Activated CD4-positive, alpha-beta memory T cell treated with anti-CD3 and anti-CD28 coated beads, Interleukin-2, amount 10 ng/mL, durations not matched to agents 7 days and 5 days (primary cell): Measurements from ENCODE around the gene PRPF38A. TPM values are rescaled to one million over a fixed set of nuclear protein-coding genes. Genes with fewer than 3 reads are reported as not detected.

Experiments used
- CTCF ChIA-PET: fragments of 350-600 bp; sonication (Branson Sonifier 250); formaldehyde crosslinking; loops from one replicate; lab custom pipeline; 2021; ENCODE audit warnings: antibody characterized with exemption, inconsistent platforms; lab: Charles Lee
- POLR2A ChIA-PET: fragments of 350-600 bp; sonication (Branson Sonifier 250); formaldehyde crosslinking; loops from one replicate; lab custom pipeline; 2021; ENCODE audit warnings: antibody characterized with exemption; lab: Charles Lee
- DNase-seq: peaks from one replicate; pipeline ENCODE4 v3.0.0-alpha.2; 2020
- H3K27ac Mint-ChIP-seq: one replicate; pipeline ENCODE4 v1.8.0; 2021; ENCODE audit warnings: mild to moderate bottlenecking, mixed read lengths
- H3K27me3 Mint-ChIP-seq: one replicate; pipeline ENCODE4 v1.8.0; 2021; ENCODE audit warnings: mixed read lengths
- H3K36me3 Mint-ChIP-seq: one replicate; pipeline ENCODE4 v1.8.0; 2021; ENCODE audit warnings: low read depth, mixed read lengths
- H3K4me1 Mint-ChIP-seq: one replicate; pipeline ENCODE4 v1.8.0; 2021; ENCODE audit warnings: mixed read lengths
- H3K4me3 Mint-ChIP-seq: one replicate; pipeline ENCODE4 v1.8.0; 2021; ENCODE audit warnings: mild to moderate bottlenecking, mixed read lengths
- H3K9me3 Mint-ChIP-seq: one replicate; pipeline ENCODE4 v1.8.0; 2021; ENCODE audit warnings: mixed read lengths
- total RNA-seq, 2 experiments: library from RNA; stranded (reverse); gene quantifications; one replicate each; pipeline ENCODE4 v1.2.3, GENCODE V29; 2021

PRPF38A gene
- total RNA-seq, 2 experiments from 2014 or later = 84.1 to 86.5 TPM

DNA sequence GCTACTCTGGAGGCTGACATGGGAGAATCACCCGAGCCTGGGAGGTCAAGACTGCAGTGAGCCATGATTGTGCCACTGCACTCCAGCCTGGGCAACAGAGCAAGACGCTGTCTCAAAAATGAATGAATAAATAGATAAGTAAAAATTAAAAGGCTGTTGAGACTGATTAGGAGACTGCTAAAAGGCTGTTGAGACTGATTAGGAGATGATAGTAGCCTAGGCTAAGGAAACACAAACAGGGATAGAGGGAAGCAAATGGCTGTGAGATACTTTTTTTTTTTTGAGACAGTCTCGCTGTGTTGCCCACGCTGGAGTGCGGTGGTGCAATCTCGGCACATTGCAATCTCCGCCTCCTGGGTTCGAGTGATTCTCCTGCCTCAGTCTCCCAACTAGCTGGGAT lies 28.4 kb downstream of the PRPF38A start:
- Mint-ChIP-seq H3K27ac (no peak overlapping the region), H3K4me3 (no peak overlapping the region), H3K27me3 (no peaks in the 10 kb centered on the region), H3K9me3 (no peaks in the 10 kb centered on the region), H3K36me3 (peaks cover 44% of the 10 kb centered on the region), H3K4me1 (peaks cover 1% of the 10 kb centered on the region)
- CTCF ChIA-PET = no interaction called here
- POLR2A ChIA-PET = no interaction called here
- DNase-seq = no peak

DNA sequence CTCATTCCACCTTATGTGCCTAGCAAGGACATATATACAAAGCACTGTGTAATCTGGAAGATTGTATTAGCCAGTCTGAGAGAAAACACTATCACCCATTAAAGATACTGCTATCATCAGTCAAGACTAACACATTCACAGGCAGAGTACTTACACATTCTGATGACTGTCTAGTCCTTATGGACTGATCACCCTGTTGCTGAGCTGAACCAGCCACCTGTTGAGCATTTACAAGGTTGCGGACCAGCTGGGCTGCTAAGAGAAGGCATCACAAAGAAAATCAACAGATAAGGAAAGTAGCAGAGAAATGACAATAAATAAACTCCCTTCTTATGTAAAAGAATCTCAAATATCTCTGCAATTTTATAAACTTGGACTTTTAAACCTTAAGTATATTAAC lies 30.8 kb downstream of the PRPF38A start:
- no peaks in the 10 kb centered on the region for H3K27me3 Mint-ChIP-seq
- ChIA-PET CTCF (no interaction called here), POLR2A (interaction anchor here (2.6 kb wide), 1 partner anchor 11 kb away, joined by 12 read pairs; no protein-coding TSS in a partner anchor)
- peaks cover 46% of the 10 kb centered on the region for H3K36me3 Mint-ChIP-seq
- no peak overlapping the region for H3K4me3 Mint-ChIP-seq
- H3K27ac Mint-ChIP-seq = no peak overlapping the region
- DNase-seq = no peak
- no peaks in the 10 kb centered on the region for H3K9me3 Mint-ChIP-seq
- H3K4me1 Mint-ChIP-seq = peaks cover 1% of the 10 kb centered on the region

DNA sequence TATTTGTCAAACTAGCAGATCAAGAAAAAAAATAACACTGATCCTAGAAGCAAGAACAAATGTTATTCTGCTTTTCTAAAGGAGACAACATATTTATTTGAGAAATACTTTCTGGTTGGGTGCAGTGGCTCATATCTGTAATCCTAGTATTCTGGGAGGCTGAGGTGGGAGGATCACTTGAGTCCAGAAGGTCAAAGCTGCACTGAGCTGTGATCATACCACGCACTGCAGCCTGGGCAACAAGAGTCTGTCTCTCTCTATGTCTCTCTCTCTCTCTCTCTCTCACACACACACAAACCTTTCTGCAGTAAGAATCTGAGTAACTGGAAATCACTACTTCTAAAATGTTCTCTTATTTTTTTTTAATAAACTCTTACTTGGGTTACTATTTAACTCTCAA lies 31.2 kb downstream of the PRPF38A start:
- ChIA-PET CTCF (no interaction called here), POLR2A (interaction anchor here (2.6 kb wide), 1 partner anchor 12 kb away, joined by 12 read pairs; no protein-coding TSS in a partner anchor)
- no peak for DNase-seq
- no peak overlapping the region for H3K4me3 Mint-ChIP-seq
- peaks cover 1% of the 10 kb centered on the region for H3K4me1 Mint-ChIP-seq
- H3K27me3 Mint-ChIP-seq = no peaks in the 10 kb centered on the region
- peaks cover 44% of the 10 kb centered on the region for H3K36me3 Mint-ChIP-seq
- no peak overlapping the region for H3K27ac Mint-ChIP-seq
- H3K9me3 Mint-ChIP-seq = no peaks in the 10 kb centered on the region

DNA sequence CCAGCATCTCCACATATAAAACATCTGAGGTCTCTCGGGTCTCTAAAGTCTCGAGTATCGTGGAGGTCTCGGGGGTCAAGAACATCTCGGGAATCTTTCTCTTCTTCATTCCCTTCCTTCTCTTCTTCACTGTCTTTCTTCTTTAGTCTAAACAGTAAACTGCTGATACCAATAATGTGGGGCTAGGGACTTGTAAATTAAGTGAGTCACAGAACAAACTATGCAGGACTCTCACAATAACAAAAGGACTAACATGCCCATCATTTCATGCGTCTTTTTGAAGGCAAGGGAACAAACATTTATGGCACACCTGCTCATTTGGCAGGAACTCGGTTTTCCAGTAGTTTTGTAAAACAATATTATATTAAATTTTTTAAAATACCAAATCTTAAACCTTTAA lies 32.4 kb downstream of the PRPF38A start:
- DNase-seq = no peak
- peaks cover 40% of the 10 kb centered on the region for H3K36me3 Mint-ChIP-seq
- H3K4me3 Mint-ChIP-seq = no peak overlapping the region
- no peak overlapping the region for H3K27ac Mint-ChIP-seq
- H3K27me3 Mint-ChIP-seq = no peaks in the 10 kb centered on the region
- peaks cover 1% of the 10 kb centered on the region for H3K4me1 Mint-ChIP-seq
- CTCF ChIA-PET = no interaction called here
- POLR2A ChIA-PET = interaction anchor here (2.6 kb wide), 1 partner anchor 13 kb away, joined by 12 read pairs; no protein-coding TSS in a partner anchor
- H3K9me3 Mint-ChIP-seq = no peaks in the 10 kb centered on the region

DNA sequence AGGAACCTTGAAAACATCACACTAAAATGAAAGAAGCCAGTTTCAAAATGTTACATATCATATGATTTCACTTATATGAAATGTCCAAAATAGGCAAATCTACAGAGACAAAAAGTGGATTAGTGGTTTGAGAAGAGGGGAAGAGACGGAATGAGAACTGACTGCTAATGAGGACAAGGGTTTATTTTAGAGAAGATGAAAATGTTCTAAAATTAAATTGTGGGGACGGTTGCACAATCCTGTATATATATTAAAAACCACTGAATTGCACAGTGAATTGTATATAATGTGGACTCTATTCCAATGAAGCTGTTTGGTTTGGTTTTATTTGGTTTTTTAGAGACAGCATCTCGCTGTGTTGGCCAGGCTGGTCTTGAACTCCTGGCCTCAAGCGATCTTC lies 35.6 kb downstream of the PRPF38A start:
- Mint-ChIP-seq H3K4me3 (no peak overlapping the region), H3K27me3 (no peaks in the 10 kb centered on the region), H3K36me3 (peaks cover 37% of the 10 kb centered on the region), H3K27ac (no peak overlapping the region), H3K4me1 (no peaks in the 10 kb centered on the region), H3K9me3 (no peaks in the 10 kb centered on the region)
- DNase-seq = no peak
- ChIA-PET POLR2A (no interaction called here), CTCF (no interaction called here)

DNA sequence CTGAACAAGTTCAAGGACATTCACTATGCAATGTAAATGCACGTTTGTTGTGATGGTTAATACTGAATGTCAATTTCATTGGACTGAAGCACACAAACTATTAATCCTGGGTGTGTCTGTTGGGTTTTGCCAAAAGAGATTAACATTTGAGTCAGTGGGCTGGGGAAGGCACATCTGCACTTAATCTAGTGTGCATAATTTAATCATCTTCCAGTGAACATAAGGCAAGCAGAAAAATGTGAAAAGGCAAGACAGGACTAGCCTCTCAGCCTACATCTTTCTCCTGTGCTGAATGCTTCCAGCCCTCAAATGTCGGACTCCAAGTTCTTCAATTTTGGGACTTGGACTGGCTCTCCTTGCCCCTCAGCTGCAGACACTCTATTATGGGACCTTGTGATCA lies 40.1 kb downstream of the PRPF38A start:
- POLR2A ChIA-PET = interaction anchor here (1.2 kb wide), 1 partner anchor 40 kb away, joined by 5 read pairs; the partner anchor contains the start of genes ORC1 and PRPF38A
- Mint-ChIP-seq H3K9me3 (no peaks in the 10 kb centered on the region), H3K4me3 (no peak overlapping the region), H3K4me1 (no peaks in the 10 kb centered on the region), H3K27me3 (no peaks in the 10 kb centered on the region), H3K27ac (no peak overlapping the region), H3K36me3 (peaks cover 25% of the 10 kb centered on the region)
- CTCF ChIA-PET = no interaction called here
- no peak for DNase-seq

DNA sequence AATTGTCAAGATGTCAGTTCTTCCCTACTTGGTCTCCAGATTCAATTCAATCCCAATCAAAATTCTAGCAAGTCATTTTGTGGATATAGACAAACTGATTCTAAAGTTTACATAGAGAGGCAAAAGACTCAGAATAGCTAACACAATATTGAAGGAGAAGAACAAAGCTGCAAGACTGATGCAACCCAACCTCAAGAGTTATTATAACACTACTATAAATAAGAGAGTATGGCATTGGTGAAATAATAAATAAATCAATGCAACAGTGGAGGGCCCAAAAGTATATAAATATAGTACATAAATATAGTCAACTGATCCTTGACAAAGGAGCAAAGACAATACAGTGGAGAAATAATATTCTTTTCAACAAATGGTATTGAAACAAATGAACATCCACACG lies 49.7 kb downstream of the PRPF38A start:
- Mint-ChIP-seq H3K27ac (no peak overlapping the region), H3K4me1 (peaks cover 4% of the 10 kb centered on the region), H3K9me3 (no peaks in the 10 kb centered on the region), H3K4me3 (no peak overlapping the region), H3K27me3 (no peaks in the 10 kb centered on the region), H3K36me3 (peaks cover 33% of the 10 kb centered on the region)
- ChIA-PET CTCF (no interaction called here), POLR2A (no interaction called here)
- DNase-seq = no peak

DNA sequence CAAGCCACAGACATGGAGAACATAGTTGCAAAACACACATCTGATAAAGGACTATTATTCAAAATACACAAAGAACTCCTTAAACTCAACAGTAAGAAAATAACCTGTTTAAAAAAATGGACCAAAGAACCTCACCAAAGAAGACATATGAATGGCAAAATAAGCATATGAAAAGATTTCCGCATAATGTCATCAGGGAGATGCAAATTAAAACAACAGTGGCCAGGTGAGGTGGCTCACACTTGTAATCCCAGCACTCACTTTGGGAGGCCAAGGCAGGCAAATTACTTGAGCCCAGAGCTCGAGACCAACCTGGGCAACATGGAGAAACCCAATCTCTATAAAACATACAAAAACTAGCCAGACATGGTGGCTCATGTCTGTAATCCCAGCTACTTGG lies 50.4 kb downstream of the PRPF38A start:
- Mint-ChIP-seq H3K27me3 (no peaks in the 10 kb centered on the region), H3K9me3 (no peaks in the 10 kb centered on the region)
- POLR2A ChIA-PET = no interaction called here

DNA sequence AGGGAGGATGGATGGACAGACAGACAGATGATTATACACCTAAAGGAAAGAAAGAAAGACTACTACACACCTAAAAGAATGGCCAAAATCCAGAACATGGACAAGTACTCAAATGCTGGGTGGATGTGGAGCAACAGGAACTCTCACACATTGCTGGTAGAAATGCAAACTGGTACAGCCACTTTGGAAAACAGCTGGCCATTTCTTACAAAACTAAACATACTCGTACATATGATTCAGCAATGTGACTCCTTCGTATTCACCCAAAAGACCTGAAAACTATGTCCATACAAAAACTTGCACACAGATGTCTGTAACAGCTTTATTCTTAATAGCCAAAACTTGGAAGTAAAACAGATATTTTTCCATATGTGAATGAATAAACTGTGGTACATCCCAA lies 51.3 kb downstream of the PRPF38A start:
- Mint-ChIP-seq H3K27me3 (no peaks in the 10 kb centered on the region), H3K36me3 (peaks cover 36% of the 10 kb centered on the region), H3K4me3 (no peak overlapping the region), H3K4me1 (peaks cover 4% of the 10 kb centered on the region), H3K9me3 (no peaks in the 10 kb centered on the region), H3K27ac (no peak overlapping the region)
- CTCF ChIA-PET = no interaction called here
- DNase-seq = no peak
- POLR2A ChIA-PET = no interaction called here

More for the DNA sequence above, 50.4 kb downstream of the PRPF38A start:
- Mint-ChIP-seq H3K4me3 (no peak overlapping the region), H3K4me1 (peaks cover 4% of the 10 kb centered on the region), H3K27ac (no peak overlapping the region), H3K36me3 (peaks cover 33% of the 10 kb centered on the region)
- CTCF ChIA-PET = no interaction called here
- DNase-seq = no peak

DNA sequence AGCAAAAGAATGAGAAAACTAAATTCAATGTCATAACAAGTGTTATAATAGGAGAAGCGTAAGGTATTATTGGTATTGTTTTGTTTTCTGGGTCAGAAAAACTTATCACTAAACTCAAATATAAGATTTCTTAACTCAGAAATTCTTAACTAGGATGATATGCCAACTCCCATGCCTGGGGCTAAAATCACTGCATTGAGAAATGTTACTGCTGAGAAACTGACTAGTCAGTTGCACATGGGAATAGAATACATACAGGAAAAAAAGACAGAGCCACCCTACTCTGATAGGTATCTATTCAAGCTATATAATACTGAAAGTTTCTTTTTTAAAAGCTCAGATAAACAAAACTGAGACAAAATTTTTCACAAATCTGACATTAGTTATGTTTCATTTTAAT lies 56.3 kb downstream of the PRPF38A start:
- Mint-ChIP-seq H3K27ac (no peak overlapping the region), H3K4me1 (peaks cover 4% of the 10 kb centered on the region), H3K9me3 (no peaks in the 10 kb centered on the region), H3K4me3 (no peak overlapping the region), H3K27me3 (no peaks in the 10 kb centered on the region), H3K36me3 (peaks cover 28% of the 10 kb centered on the region)
- ChIA-PET CTCF (no interaction called here), POLR2A (no interaction called here)
- DNase-seq = no peak

DNA sequence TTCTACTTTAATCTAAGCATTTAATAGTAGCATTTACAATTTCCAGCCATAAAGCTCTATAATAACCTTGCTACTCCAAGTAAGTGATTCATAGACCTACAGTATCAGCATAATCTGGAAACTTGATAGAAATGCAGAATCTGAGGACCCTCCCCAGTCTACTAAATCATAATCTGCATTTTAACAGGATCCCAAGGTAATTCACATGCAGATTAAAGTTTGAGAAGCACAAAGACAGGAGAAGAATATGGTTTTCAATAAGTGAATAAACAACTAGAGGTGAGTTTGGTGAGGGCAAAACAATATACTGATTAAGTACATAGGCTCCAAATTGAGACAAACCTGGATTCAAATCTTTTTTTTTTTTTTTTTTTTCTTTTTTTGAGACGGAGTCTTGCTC lies 57.4 kb downstream of the PRPF38A start:
- no peak for DNase-seq
- H3K36me3 Mint-ChIP-seq = peaks cover 24% of the 10 kb centered on the region
- no peaks in the 10 kb centered on the region for H3K27me3 Mint-ChIP-seq
- H3K27ac Mint-ChIP-seq = no peak overlapping the region
- H3K4me1 Mint-ChIP-seq = peaks cover 4% of the 10 kb centered on the region
- ChIA-PET POLR2A (no interaction called here), CTCF (no interaction called here)
- H3K4me3 Mint-ChIP-seq = no peak overlapping the region
- H3K9me3 Mint-ChIP-seq = no peaks in the 10 kb centered on the region

DNA sequence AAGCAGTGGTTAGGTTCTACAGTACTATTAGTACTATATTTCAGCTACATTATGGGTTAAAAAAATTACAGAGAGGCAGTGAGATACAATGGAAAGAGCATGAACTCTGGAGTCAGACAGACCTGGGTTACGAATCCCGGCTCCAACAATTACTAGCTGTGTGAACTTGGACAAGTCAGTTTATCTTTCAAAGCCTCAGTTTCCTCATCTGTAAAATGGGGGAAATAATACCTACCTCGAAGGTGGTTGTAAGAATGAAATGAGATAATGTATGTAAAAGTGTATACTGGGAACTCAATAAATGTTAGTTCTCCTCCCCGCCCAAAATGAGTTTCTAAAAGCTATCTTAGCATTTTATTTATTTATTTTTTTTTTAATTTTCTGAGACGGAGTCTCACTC lies 59.5 kb downstream of the PRPF38A start:
- Mint-ChIP-seq H3K4me3 (no peak overlapping the region), H3K36me3 (peaks cover 22% of the 10 kb centered on the region), H3K9me3 (no peaks in the 10 kb centered on the region), H3K27me3 (no peaks in the 10 kb centered on the region), H3K4me1 (no peaks in the 10 kb centered on the region), H3K27ac (no peak overlapping the region)
- DNase-seq = no peak
- POLR2A ChIA-PET = interaction anchor here (1.0 kb wide), 1 partner anchor 89 kb away, joined by 3 read pairs; the partner anchor contains the start of gene TUT4
- CTCF ChIA-PET = no interaction called here

DNA sequence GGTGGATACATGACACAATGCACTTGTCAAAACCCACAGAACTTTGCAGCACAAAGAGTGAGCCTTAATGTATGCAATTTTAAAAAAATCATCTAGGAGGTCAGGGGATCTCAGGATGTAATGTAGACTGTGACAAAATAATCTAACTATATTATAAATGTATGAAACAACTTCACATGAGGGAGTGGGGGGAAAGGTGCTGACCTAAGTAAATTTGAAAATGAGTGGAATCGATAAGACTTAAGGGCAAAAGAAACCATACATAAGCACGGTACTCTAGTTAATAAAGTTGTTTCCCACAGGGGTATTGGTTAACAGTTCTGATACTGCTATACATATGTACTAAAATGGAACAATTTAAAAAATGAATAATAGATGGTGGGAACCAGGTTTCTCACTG lies 64.7 kb downstream of the PRPF38A start:
- no peaks in the 10 kb centered on the region for H3K9me3 Mint-ChIP-seq
- DNase-seq = no peak
- CTCF ChIA-PET = no interaction called here
- H3K27me3 Mint-ChIP-seq = no peaks in the 10 kb centered on the region
- POLR2A ChIA-PET = no interaction called here
- no peaks in the 10 kb centered on the region for H3K4me1 Mint-ChIP-seq
- no peak overlapping the region for H3K27ac Mint-ChIP-seq
- H3K4me3 Mint-ChIP-seq = no peak overlapping the region
- H3K36me3 Mint-ChIP-seq = peaks cover 20% of the 10 kb centered on the region
